ENCODE results near the gene FAM78A. TPM values are rescaled to one million over a fixed set of nuclear protein-coding genes. Genes with fewer than 3 reads are reported as not detected.

Gene FAM78A
- total RNA-seq, 6 donors from 2014 or later, result 4.5 to 19.1 (median 9.3) TPM

DNA sequence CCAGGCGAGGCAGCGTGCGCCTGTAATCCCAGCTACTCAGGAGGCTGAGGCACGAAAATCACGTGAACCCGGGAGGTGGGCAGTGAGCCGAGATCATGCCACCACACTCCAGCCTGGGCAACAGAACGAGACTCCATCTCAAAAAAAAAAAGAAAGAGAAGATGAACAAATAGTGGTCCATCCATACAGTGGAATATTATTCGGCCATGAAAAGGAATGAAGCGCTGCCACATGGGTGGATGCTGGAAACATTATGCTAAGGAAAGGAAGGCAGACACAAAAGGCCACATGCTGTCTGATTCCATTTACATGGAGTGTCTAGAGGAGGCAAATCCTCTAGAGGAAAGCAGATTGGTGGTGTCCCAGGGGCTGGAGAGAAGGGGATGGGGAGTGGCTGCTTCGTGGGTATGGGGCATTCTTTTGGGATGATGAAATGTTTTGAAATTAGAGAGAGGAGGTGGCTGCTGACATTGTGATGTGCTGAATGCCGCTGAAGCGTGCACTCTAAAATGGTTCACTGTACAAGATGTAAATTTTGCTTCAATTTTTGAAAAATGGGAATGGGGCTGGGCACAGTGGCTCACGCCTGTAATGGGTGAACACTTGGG lies 30.2 kb upstream of the FAM78A start:
- WGBS, 2 donors, result 91 to 94% methylated on average over 14 of the region's 14 CpGs
- no peaks in the 10 kb centered on the region for H3K27me3 ChIP-seq
- no peak overlapping the region for H3K4me3 ChIP-seq
- TF ChIP-seq EP300 (IDR thresholded peaks at IDR 0.05) (no peak), POLR2AphosphoS5 (IDR thresholded peaks at IDR 0.05) (no peak), POLR2A (IDR thresholded peaks at IDR 0.05) (no peak)
- TF ChIP-seq, protein P1, sequence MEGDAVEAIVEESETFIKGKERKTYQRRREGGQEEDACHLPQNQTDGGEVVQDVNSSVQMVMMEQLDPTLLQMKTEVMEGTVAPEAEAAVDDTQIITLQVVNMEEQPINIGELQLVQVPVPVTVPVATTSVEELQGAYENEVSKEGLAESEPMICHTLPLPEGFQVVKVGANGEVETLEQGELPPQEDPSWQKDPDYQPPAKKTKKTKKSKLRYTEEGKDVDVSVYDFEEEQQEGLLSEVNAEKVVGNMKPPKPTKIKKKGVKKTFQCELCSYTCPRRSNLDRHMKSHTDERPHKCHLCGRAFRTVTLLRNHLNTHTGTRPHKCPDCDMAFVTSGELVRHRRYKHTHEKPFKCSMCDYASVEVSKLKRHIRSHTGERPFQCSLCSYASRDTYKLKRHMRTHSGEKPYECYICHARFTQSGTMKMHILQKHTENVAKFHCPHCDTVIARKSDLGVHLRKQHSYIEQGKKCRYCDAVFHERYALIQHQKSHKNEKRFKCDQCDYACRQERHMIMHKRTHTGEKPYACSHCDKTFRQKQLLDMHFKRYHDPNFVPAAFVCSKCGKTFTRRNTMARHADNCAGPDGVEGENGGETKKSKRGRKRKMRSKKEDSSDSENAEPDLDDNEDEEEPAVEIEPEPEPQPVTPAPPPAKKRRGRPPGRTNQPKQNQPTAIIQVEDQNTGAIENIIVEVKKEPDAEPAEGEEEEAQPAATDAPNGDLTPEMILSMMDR (IDR thresholded peaks at IDR 0.05), result no peak
- H3K4me1 ChIP-seq, result peaks cover 0 to 6% (median 0%) of the 10 kb centered on the region in 4 donors
- no peaks in the 10 kb centered on the region for H3K36me3 ChIP-seq
- DNase-seq (no peak), ATAC-seq (ENCODE audit: low FRiP score in 2 of 2) (no peak)
- H3K9me3 ChIP-seq, result no peaks in the 10 kb centered on the region
- no peak overlapping the region for H3K27ac ChIP-seq

GRCh38 chr9:131304676-131305355 lies 28.5 kb upstream of the FAM78A start:
- H3K27me3 ChIP-seq, result no peaks in the 10 kb centered on the region
- DNase-seq (no peak), ATAC-seq (ENCODE audit: low FRiP score in 2 of 2) (no peak)
- H3K4me1 ChIP-seq, result no peaks in the 10 kb centered on the region
- no peaks in the 10 kb centered on the region for H3K9me3 ChIP-seq
- H3K27ac ChIP-seq, result no peak overlapping the region
- H3K4me3 ChIP-seq, result no peak overlapping the region
- TF ChIP-seq POLR2AphosphoS5 (IDR thresholded peaks at IDR 0.05) (no peak), POLR2A (IDR thresholded peaks at IDR 0.05) (no peak), EP300 (IDR thresholded peaks at IDR 0.05) (no peak)
- TF ChIP-seq, protein P1 (IDR thresholded peaks at IDR 0.05), result no peak
- WGBS, 2 donors, result 71 to 73% methylated on average over 19 of the region's 19 CpGs
- H3K36me3 ChIP-seq, result no peaks in the 10 kb centered on the region

GRCh38 chr9:131303381-131304321 lies 27.3 kb upstream of the FAM78A start:
- 80 to 89% methylated on average over 8 to 11 of the region's 11 CpGs for WGBS, 2 donors
- Histone ChIP-seq H3K9me3 (no peaks in the 10 kb centered on the region), H3K36me3 (no peaks in the 10 kb centered on the region), H3K27me3 (no peaks in the 10 kb centered on the region), H3K4me3 (no peak overlapping the region), H3K27ac (no peak overlapping the region), H3K4me1 (no peaks in the 10 kb centered on the region)
- peak in 1 of 2 donors; percentile 40 for DNase-seq
- no peak for TF ChIP-seq POLR2AphosphoS5 (IDR thresholded peaks at IDR 0.05)
- TF ChIP-seq, protein P1 (IDR thresholded peaks at IDR 0.05), result no peak
- no peak for TF ChIP-seq EP300 (IDR thresholded peaks at IDR 0.05)
- TF ChIP-seq POLR2A (IDR thresholded peaks at IDR 0.05), result no peak
- ATAC-seq (ENCODE audit: low FRiP score in 2 of 2), result no peak

- ATAC-seq (ENCODE audit: low FRiP score in 2 of 2), result no peak
- Histone ChIP-seq H3K36me3 (no peaks in the 10 kb centered on the region), H3K27ac (no peak overlapping the region), H3K4me1 (no peaks in the 10 kb centered on the region), H3K9me3 (no peaks in the 10 kb centered on the region), H3K4me3 (no peak overlapping the region), H3K27me3 (no peaks in the 10 kb centered on the region)
- no peak for TF ChIP-seq POLR2A (IDR thresholded peaks at IDR 0.05)
- no peak for TF ChIP-seq POLR2AphosphoS5 (IDR thresholded peaks at IDR 0.05)
- TF ChIP-seq, protein P1 (IDR thresholded peaks at IDR 0.05), result no peak
- WGBS, 2 donors, result 73 to 77% methylated on average over 10 to 16 of the region's 16 CpGs
- peak in 1 of 2 donors; percentile 37 for DNase-seq
These were observed 26.1 kb upstream of the FAM78A start for GRCh38 chr9:131302244-131303075.
